SK-N-MC (cell line): ENCODE measurements around the gene CFAP299.

Source experiments
- EZH2 ChIP-seq: fragments of 200-600 bp; sonication (generic); IDR thresholded peaks from one replicate; pipeline ENCODE4 v1.6.1; 2017; ENCODE audit warnings: antibody characterized with exemption
- FOXP2 ChIP-seq: optimal IDR thresholded peaks from 2 replicates; pipeline ENCODE3; 2011; ENCODE audit warnings: mild to moderate bottlenecking, moderate library complexity; ENCODE audit not compliant: insufficient read depth; ENCODE audit errors: extremely low read length, control extremely low read depth
- POLR2AphosphoS5 ChIP-seq: IDR thresholded peaks from 2 replicates; pipeline ENCODE4 v1.6.1; 2012; ENCODE audit warnings: mild to moderate bottlenecking, low read depth, low read length, borderline replicate concordance

GRCh38 chr4:80903020-80903419 lies 567.5 kb downstream of the CFAP299 start:
- TF ChIP-seq POLR2AphosphoS5 (no peak), EZH2 (no peak), FOXP2 (no peak)
